ENCODE data around the gene TENM4.

DNA sequence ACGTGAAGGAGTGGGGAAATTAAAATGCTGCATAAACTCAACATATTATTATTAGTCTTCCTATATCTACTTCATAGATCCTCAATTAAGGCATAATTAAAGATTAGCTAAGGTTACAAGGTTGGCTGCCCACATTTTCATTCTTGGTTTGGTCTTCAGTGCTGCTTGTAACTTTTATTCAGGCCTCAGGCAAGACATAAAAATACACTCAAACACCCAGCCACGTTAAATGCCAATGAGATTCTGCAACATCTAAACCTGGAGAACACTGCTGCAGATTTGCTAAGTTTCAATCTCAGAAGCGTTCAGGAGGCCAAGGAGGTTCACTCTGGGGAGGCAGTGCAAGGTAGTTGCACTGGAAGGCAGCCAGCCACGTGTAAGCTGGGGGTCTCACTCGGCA is 507.5 kb downstream of the TENM4 start:
- TF ChIP-seq POLR2A (IDR thresholded peaks at IDR 0.05; ENCODE audit: insufficient read depth in 1 of 2, low read depth in 2 of 2, low read length in 2 of 2): no peak
- no peak for TF ChIP-seq KMT2B (CRISPR knock-in tag; IDR thresholded peaks at IDR 0.05)
- TF ChIP-seq ZNF510 (CRISPR knock-in tag; IDR thresholded peaks at IDR 0.05; ENCODE audit: low read depth): no peak
- TF ChIP-seq SIN3A (IDR thresholded peaks at IDR 0.05; ENCODE audit: borderline replicate concordance, low read depth, low read length): no peak
- no peak for TF ChIP-seq ZNF224 (CRISPR knock-in tag; IDR thresholded peaks at IDR 0.05)
- TF ChIP-seq RXRA (CRISPR knock-in tag; IDR thresholded peaks at IDR 0.05): no peak
- no peak for TF ChIP-seq SMAD1 (CRISPR knock-in tag; IDR thresholded peaks at IDR 0.05; ENCODE audit: borderline replicate concordance, low read depth)
- TF ChIP-seq, protein P1, sequence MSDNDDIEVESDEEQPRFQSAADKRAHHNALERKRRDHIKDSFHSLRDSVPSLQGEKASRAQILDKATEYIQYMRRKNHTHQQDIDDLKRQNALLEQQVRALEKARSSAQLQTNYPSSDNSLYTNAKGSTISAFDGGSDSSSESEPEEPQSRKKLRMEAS (IDR thresholded peaks at IDR 0.05): no peak
- TF ChIP-seq MIER2 (CRISPR knock-in tag; IDR thresholded peaks at IDR 0.05): no peak

Data from HepG2 (cell line).